ENCODE measurements around the gene TXLNA.

DNA sequence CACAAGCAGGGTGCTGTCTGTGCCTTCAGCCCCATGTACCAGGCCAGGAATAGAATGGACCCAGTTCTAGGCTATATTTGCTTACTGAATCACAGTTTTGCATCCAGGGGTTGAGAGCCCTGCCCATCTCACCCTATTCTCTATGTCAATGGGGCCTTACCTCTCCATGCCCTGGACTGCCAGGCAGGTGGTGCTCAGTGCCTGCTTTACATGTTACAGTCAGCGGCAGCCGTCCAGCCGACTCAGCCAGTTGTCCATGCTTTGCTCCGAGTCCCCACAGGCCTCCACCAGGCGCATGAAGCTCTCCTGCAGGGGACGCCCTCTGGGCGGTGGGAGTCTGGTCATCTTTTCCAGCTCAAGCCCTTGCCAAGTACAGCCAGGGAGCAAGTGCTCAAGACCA is 55.3 kb downstream of the TXLNA start:
- peak; percentile 36; the same call in 1 of the 2 replicates for TF ChIP-seq CTCF (IDR thresholded peaks at IDR 0.05; ENCODE audit: low read length)
- no peak for TF ChIP-seq EZH2 (IDR thresholded peaks at IDR 0.05; ENCODE audit: borderline replicate concordance, low read length)

Measured in OCI-LY1 (cell line).